Measurements from ENCODE around the gene ANKRD50.

ANKRD50 gene

GRCh38 chr4:124712372-124713184 lies at the start of gene ANKRD50:
TSS of gene ANKRD50 (minus strand) at chr4:124712732. CDS start at chr4:124710511, 2,221 bp downstream.
- no peak for TF ChIP-seq CTCF (IDR thresholded peaks at IDR 0.05; ENCODE audit: borderline replicate concordance, insufficient read depth, low read depth, low read length)
- H3K4me3 ChIP-seq (ENCODE audit: low read depth, low read length): peak within 1 kb of the TSS; percentile 61

- H3K4me3 ChIP-seq (ENCODE audit: low read depth, low read length): no peak overlapping the region
- no peak for TF ChIP-seq CTCF (IDR thresholded peaks at IDR 0.05; ENCODE audit: borderline replicate concordance, insufficient read depth, low read depth, low read length)
These were observed 44.6 kb upstream of the ANKRD50 start for GRCh38 chr4:124757126-124757525.

- no peak overlapping the region for H3K4me3 ChIP-seq (ENCODE audit: low read depth, low read length)
These were observed 42.1 kb upstream of the ANKRD50 start for GRCh38 chr4:124754681-124755080.

GRCh38 chr4:124753941-124754581 lies 41.5 kb upstream of the ANKRD50 start:
- H3K4me3 ChIP-seq (ENCODE audit: low read depth, low read length): no peak overlapping the region
- TF ChIP-seq CTCF (IDR thresholded peaks at IDR 0.05; ENCODE audit: borderline replicate concordance, insufficient read depth, low read depth, low read length): no peak

More at GRCh38 chr4:124754681-124755080, 42.1 kb upstream of the ANKRD50 start:
- TF ChIP-seq CTCF (IDR thresholded peaks at IDR 0.05; ENCODE audit: borderline replicate concordance, insufficient read depth, low read depth, low read length): no peak

GRCh38 chr4:124749421-124749820 lies 36.9 kb upstream of the ANKRD50 start:
- TF ChIP-seq CTCF (IDR thresholded peaks at IDR 0.05; ENCODE audit: borderline replicate concordance, insufficient read depth, low read depth, low read length): no peak
- H3K4me3 ChIP-seq (ENCODE audit: low read depth, low read length): no peak overlapping the region

GRCh38 chr4:124748965-124749364 lies 36.4 kb upstream of the ANKRD50 start:
- no peak overlapping the region for H3K4me3 ChIP-seq (ENCODE audit: low read depth, low read length)
- TF ChIP-seq CTCF (IDR thresholded peaks at IDR 0.05; ENCODE audit: borderline replicate concordance, insufficient read depth, low read depth, low read length): no peak

Measured in GM12875 (cell line).